ENCODE results near the gene GPI.

GRCh38 chr19:34328982-34329381 lies 36.0 kb upstream of the GPI start:
- TF ChIP-seq CTCF (IDR thresholded peaks at IDR 0.05; ENCODE audit: low read depth, low read length) (no peak), POLR2A (IDR thresholded peaks at IDR 0.05; ENCODE audit: extremely low read depth, insufficient read length) (no peak), MYC (IDR thresholded peaks at IDR 0.05; ENCODE audit: low read depth, low read length) (no peak)
